WTC11 (cell line): ENCODE data around the gene SORCS2. TPM values are rescaled to one million over a fixed set of nuclear protein-coding genes. Genes with fewer than 3 reads are reported as not detected.
A peak's percentile ranks its signal among the peaks of the same experiment; 100 is the strongest.

Experiments used
- ATAC-seq: fragments of 200-7000 bp; cut with Tn5 transposase; 2 replicates; pipeline ENCODE4 v1.10.0; 2021; ENCODE audit warnings: mild to moderate bottlenecking, moderate library complexity
- Bru-seq: library from RNA; stranded (reverse); fragments of 400-500 nt; gene quantifications from one replicate; lab custom pipeline; 2021; lab: Mats Ljungman, UMichigan
- CTCF ChIA-PET: fragments of 300-600 bp; sonication (Branson Sonifier 250); formaldehyde crosslinking; loops from one replicate; lab custom pipeline; 2021; ENCODE audit warnings: antibody characterized with exemption; lab: Charles Lee
- POLR2A ChIA-PET: fragments of 350-600 bp; sonication (Branson Sonifier 250); formaldehyde crosslinking; loops from one replicate; lab custom pipeline; 2021; ENCODE audit warnings: antibody characterized with exemption; lab: Charles Lee
- DNase-seq: peaks from one replicate; pipeline ENCODE4 v3.0.0; 2021; ENCODE audit warnings: low spot score
- H3K27ac Mint-ChIP-seq: 2 replicates; pipeline ENCODE4 v1.8.0; 2021; ENCODE audit warnings: mixed read lengths
- H3K27me3 Mint-ChIP-seq: 2 replicates; pipeline ENCODE4 v1.8.0; 2021; ENCODE audit warnings: low read depth, mild to moderate bottlenecking, moderate library complexity, mixed read lengths
- H3K36me3 Mint-ChIP-seq: 2 replicates; pipeline ENCODE4 v1.8.0; 2021; ENCODE audit warnings: mixed read lengths
- H3K4me1 Mint-ChIP-seq: 2 replicates; pipeline ENCODE4 v1.8.0; 2022; ENCODE audit warnings: mixed read lengths
- H3K4me3 Mint-ChIP-seq: 2 replicates; pipeline ENCODE4 v1.8.0; 2021; ENCODE audit warnings: mild to moderate bottlenecking, moderate library complexity, mixed read lengths
- H3K9me3 Mint-ChIP-seq: 2 replicates; pipeline ENCODE4 v1.8.0; 2021; ENCODE audit warnings: mixed read lengths
- ATF2 ChIP-seq: sonication (generic); formaldehyde crosslinking; IDR thresholded peaks from 2 replicates; pipeline ENCODE4 v1.8.1; 2022; ENCODE audit warnings: low read depth, missing genetic modification reagents, borderline replicate concordance
- ESRRA ChIP-seq: sonication (generic); formaldehyde crosslinking; IDR thresholded peaks from 2 replicates; pipeline ENCODE4 v1.8.1; 2022; ENCODE audit warnings: mild to moderate bottlenecking, missing genetic modification reagents, borderline replicate concordance
- FOXP4 ChIP-seq: sonication (generic); formaldehyde crosslinking; IDR thresholded peaks from 2 replicates; pipeline ENCODE4 v1.8.0; 2022; ENCODE audit warnings: mild to moderate bottlenecking, missing genetic modification reagents
- MYBL2 ChIP-seq: sonication (generic); formaldehyde crosslinking; IDR thresholded peaks from 2 replicates; pipeline ENCODE4 v1.8.1; 2023; ENCODE audit warnings: mild to moderate bottlenecking, moderate library complexity, missing genetic modification reagents
- OVOL2 ChIP-seq: fragments of 250-450 bp; sonication (Bioruptor Pico); IDR thresholded peaks from 2 replicates; pipeline ENCODE4 v1.9.0; 2021; ENCODE audit warnings: mild to moderate bottlenecking, borderline replicate concordance
- SP1 ChIP-seq: sonication (generic); formaldehyde crosslinking; conservative IDR thresholded peaks from 2 replicates; pipeline ENCODE4 v1.8.1; 2022; ENCODE audit warnings: missing genetic modification reagents
- USF2 ChIP-seq: sonication (generic); formaldehyde crosslinking; IDR thresholded peaks from 2 replicates; pipeline ENCODE4 v1.8.1; 2023; ENCODE audit warnings: mild to moderate bottlenecking, missing genetic modification reagents, moderate library complexity
- ZNF232 ChIP-seq: sonication (generic); formaldehyde crosslinking; IDR thresholded peaks from 2 replicates; pipeline ENCODE4 v1.8.0; 2022; ENCODE audit warnings: mild to moderate bottlenecking, missing genetic modification reagents
- ZNF263 ChIP-seq: sonication (generic); formaldehyde crosslinking; IDR thresholded peaks from 2 replicates; pipeline ENCODE4 v1.8.1; 2022; ENCODE audit warnings: low read depth, mild to moderate bottlenecking, moderate library complexity, missing genetic modification reagents
- ZNF416 ChIP-seq: fragments of 250-450 bp; sonication (Bioruptor Pico); IDR thresholded peaks from 2 replicates; pipeline ENCODE4 v1.9.0; 2021; ENCODE audit warnings: mild to moderate bottlenecking, inconsistent platforms
- long read RNA-seq, 3 experiments: library from RNA in 1 of 3; library from capped mRNA in 1 of 3; library from polyadenylated mRNA in 1 of 3; unstranded in 2 of 3; stranded (forward) in 1 of 3; transcript quantifications; one replicate each; pipeline ENCODE4 v2.0.0, GENCODE V29; 2021
- total RNA-seq: library from RNA; stranded (reverse); gene quantifications from 3 replicates; pipeline ENCODE4 v1.2.3, GENCODE V29; 2021
- TF ChIP-seq, protein P1 (sequence below): sonication (generic); formaldehyde crosslinking; IDR thresholded peaks from 2 replicates; pipeline ENCODE4 v1.8.0; 2023; ENCODE audit warnings: missing genetic modification reagents, mild to moderate bottlenecking, borderline replicate concordance
- TF ChIP-seq, protein P2 (sequence below): fragments of 200-600 bp; IDR thresholded peaks from 2 replicates; pipeline ENCODE4 v1.8.0; 2022; ENCODE audit warnings: antibody characterized with exemption
- TF ChIP-seq, protein P3 (sequence below): sonication (generic); formaldehyde crosslinking; IDR thresholded peaks from 2 replicates; pipeline ENCODE4 v1.8.1; 2023; ENCODE audit warnings: mild to moderate bottlenecking, missing genetic modification reagents

The SORCS2 gene
- total RNA-seq (5.5 to 9.1 TPM (median 6.6 TPM) in 3 replicates), Bru-seq, nascent RNA (percentile 37 among the genes with signal in this experiment)
- long read RNA-seq, experiment 1, partial matches to known transcripts, result 8 of 14 reads
- long read RNA-seq, experiment 1, other reads (novel, unspliced or antisense), result 6 of 14 reads
- long read RNA-seq, experiment 2, partial matches to known transcripts, result 2 of 5 reads
- long read RNA-seq, experiment 2, other reads (novel, unspliced or antisense), result 3 of 5 reads
- long read RNA-seq, experiment 3, result 0 reads

GRCh38 chr4:7192252-7193029 lies at the start of gene SORCS2:
SORCS2 (plus strand) TSS chr4:7192538.
- ATAC-seq (peak; percentile 70), DNase-seq (peak; percentile 72)
- Mint-ChIP-seq H3K4me1 (peaks cover 27% of the 10 kb centered on the region), H3K36me3 (no peaks in the 10 kb centered on the region), H3K4me3 (peak within 1 kb of the TSS; percentile 73), H3K27me3 (peaks cover 50% of the 10 kb centered on the region), H3K27ac (no peak within 1 kb of the TSS), H3K9me3 (no peaks in the 10 kb centered on the region)
- TF ChIP-seq USF2, result no peak
- TF ChIP-seq, protein P1, sequence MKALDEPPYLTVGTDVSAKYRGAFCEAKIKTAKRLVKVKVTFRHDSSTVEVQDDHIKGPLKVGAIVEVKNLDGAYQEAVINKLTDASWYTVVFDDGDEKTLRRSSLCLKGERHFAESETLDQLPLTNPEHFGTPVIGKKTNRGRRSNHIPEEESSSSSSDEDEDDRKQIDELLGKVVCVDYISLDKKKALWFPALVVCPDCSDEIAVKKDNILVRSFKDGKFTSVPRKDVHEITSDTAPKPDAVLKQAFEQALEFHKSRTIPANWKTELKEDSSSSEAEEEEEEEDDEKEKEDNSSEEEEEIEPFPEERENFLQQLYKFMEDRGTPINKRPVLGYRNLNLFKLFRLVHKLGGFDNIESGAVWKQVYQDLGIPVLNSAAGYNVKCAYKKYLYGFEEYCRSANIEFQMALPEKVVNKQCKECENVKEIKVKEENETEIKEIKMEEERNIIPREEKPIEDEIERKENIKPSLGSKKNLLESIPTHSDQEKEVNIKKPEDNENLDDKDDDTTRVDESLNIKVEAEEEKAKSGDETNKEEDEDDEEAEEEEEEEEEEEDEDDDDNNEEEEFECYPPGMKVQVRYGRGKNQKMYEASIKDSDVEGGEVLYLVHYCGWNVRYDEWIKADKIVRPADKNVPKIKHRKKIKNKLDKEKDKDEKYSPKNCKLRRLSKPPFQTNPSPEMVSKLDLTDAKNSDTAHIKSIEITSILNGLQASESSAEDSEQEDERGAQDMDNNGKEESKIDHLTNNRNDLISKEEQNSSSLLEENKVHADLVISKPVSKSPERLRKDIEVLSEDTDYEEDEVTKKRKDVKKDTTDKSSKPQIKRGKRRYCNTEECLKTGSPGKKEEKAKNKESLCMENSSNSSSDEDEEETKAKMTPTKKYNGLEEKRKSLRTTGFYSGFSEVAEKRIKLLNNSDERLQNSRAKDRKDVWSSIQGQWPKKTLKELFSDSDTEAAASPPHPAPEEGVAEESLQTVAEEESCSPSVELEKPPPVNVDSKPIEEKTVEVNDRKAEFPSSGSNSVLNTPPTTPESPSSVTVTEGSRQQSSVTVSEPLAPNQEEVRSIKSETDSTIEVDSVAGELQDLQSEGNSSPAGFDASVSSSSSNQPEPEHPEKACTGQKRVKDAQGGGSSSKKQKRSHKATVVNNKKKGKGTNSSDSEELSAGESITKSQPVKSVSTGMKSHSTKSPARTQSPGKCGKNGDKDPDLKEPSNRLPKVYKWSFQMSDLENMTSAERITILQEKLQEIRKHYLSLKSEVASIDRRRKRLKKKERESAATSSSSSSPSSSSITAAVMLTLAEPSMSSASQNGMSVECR (CRISPR knock-in tag), result no peak
- no peak for TF ChIP-seq ESRRA (CRISPR knock-in tag)
- TF ChIP-seq, protein P2, sequence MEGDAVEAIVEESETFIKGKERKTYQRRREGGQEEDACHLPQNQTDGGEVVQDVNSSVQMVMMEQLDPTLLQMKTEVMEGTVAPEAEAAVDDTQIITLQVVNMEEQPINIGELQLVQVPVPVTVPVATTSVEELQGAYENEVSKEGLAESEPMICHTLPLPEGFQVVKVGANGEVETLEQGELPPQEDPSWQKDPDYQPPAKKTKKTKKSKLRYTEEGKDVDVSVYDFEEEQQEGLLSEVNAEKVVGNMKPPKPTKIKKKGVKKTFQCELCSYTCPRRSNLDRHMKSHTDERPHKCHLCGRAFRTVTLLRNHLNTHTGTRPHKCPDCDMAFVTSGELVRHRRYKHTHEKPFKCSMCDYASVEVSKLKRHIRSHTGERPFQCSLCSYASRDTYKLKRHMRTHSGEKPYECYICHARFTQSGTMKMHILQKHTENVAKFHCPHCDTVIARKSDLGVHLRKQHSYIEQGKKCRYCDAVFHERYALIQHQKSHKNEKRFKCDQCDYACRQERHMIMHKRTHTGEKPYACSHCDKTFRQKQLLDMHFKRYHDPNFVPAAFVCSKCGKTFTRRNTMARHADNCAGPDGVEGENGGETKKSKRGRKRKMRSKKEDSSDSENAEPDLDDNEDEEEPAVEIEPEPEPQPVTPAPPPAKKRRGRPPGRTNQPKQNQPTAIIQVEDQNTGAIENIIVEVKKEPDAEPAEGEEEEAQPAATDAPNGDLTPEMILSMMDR, result peak; percentile 36; the same call in 1 of the 2 replicates
- no peak for TF ChIP-seq SP1 (CRISPR knock-in tag)
- no peak for TF ChIP-seq MYBL2 (CRISPR knock-in tag)
- TF ChIP-seq, protein P3, sequence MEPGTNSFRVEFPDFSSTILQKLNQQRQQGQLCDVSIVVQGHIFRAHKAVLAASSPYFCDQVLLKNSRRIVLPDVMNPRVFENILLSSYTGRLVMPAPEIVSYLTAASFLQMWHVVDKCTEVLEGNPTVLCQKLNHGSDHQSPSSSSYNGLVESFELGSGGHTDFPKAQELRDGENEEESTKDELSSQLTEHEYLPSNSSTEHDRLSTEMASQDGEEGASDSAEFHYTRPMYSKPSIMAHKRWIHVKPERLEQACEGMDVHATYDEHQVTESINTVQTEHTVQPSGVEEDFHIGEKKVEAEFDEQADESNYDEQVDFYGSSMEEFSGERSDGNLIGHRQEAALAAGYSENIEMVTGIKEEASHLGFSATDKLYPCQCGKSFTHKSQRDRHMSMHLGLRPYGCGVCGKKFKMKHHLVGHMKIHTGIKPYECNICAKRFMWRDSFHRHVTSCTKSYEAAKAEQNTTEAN (CRISPR knock-in tag), result no peak
- no peak for TF ChIP-seq ZNF232
- TF ChIP-seq ATF2 (CRISPR knock-in tag), result no peak
- TF ChIP-seq FOXP4 (CRISPR knock-in tag), result no peak
- no peak for TF ChIP-seq OVOL2 (CRISPR knock-in tag)
- peak; percentile 63; the same call in 1 of the 2 replicates for TF ChIP-seq ZNF263 (CRISPR knock-in tag)
- TF ChIP-seq ZNF416 (CRISPR knock-in tag), result peak; percentile 66; the same call in 1 of the 2 replicates
- ChIA-PET CTCF (interaction anchor here (0.6 to 4.4 kb wide), 25 partner anchors 9 to 527 kb away, joined by 3 to 60 read pairs (median 4); no protein-coding TSS in a partner anchor), POLR2A (no interaction called here)
